NCI-H446 treated with DMSO at 0.1 percent for 48 hours (cell line): ENCODE measurements around the gene TNNC1.

Experiments used
- DNase-seq: peaks from one replicate; lab custom pipeline; 2025; lab: John Stamatoyannopoulos, UW

TNNC1 gene

DNA sequence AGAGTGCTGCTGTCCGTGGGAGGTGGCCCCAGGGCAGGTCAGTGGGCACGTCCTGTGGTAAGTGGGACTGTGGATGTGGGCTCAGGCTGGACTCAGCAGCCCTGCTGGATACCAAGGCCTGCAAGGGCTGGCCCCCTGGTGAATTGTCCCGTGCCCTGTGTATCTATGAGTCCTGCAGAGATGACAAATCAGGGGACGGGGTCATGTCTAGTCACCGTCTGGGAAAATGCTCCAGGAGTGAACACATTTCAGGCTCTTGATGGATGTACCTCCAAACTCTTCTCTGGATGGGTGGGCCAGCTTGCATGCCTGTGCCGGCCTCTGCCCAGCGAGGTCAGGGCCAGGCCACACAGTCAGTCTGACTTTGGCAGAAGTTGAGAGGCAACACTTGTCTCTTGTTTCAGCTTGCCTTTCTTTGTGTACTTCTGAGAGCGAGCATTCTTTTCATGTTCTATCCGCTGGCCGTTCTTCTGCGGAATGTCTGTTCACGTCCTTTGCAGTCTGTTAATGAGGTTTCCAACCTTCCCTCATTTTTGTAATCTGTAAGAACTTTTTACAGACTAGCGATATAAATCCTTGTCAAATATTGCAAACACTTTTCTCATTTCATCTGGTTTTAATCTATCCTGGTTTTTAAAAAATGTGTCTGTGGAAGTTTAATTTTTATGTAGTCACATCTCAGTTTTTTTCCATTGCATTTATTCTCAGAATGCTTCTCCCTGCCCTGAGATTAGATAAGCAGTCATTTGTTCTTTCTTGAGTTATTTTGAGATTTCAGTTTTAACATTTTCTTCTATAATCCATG is 29.9 kb upstream of the TNNC1 start:
- no peak for DNase-seq

DNA sequence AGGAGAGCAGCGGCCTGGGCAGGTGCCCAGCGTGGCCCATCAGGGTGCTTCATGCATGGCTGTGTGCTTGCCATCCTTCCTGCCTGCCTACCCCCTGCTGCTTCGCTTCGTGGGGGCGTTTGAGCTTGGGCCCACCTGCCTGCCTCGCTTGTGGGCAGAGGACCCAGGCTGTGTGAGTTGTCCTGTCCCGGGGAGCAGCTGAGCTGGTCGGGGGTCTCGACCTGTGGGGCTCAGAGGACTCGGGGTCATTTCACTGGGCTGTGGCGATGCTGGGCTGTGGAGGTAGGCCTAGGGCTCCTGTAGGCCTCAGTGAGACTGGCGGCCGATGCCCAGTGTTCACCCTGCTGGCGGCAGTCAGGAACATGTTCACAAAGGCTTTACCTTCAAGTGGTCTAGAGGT is 29.2 kb upstream of the TNNC1 start:
- DNase-seq: no peak

DNA sequence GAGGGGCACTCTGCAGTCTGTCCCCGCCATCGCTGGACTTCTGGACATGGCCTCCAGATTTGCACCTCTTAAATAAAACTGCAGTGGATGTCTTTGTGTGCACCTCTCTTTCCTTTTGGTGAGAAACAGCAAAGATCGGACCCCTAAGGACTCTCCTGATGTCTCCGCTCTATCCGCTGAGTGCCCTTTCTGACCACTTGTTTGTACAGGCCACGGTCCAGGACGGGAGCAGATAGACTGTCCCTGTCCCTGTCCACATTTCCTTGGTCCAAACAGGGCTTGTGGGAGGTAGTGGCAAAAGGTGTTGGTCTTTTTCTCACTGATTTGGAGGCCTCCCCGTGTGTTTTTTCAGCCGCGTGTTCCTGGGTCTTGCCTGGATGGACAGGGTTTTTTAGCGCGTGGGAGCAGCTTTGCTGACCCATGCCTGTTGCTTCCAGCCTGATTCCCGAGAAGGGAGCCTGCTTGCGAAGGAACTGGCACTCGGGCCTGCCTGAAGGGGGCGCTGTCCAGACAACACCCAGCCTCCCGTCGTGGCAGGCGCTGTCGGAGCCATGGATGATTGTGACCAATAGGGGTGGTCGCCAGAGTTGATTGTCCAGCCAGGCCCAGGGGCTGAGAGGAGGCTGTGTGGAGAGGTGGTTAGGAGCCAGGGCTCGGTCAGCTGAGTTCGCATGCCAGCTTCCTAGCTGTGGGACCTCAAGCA is 28.1 kb upstream of the TNNC1 start:
- no peak for DNase-seq

DNA sequence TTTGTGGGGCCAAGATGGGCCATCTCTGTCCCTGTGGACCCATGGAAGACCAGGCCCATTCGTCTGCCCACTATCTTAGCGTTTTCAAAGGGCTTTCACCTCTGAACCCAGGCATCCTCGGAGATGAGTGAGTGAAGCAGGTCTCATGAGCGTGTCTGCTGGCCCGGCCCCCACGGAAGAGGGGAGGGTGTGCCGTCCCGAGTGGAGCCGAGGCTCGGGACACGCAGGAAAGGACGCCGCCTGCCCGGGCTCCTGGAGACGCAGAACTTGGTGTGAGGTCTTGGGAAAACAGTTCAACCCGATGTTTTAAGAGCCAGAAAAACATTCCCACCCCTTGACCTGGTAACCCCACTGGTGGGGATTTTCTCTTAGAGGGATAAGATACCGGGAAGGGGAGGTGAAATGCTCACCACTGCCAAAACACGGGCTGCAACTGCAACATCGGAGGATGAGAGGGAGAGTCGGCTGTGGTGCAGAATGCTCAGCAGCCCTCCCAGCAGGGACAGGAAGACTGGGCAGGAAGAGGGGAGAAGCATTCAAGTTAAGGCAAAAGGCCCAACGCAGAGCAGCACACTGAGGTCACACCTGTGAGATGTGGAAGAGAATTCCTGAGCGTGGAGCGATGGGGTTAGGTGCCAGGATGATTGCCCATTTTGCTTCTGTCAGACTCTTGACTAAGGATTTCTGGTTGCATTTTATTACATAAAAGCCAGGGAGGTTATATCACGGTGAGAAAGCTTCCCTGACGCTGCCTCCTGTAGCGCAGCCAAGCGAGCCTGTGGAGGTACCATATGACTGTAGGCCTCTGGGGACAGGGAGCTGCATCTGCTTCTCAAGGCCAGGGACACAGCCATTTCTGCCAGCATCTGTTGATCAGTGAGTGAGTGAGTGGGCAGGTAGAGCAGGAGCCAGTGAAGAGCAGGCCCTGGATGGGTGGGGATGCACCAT is 27.2 kb upstream of the TNNC1 start:
- DNase-seq: no peak

DNA sequence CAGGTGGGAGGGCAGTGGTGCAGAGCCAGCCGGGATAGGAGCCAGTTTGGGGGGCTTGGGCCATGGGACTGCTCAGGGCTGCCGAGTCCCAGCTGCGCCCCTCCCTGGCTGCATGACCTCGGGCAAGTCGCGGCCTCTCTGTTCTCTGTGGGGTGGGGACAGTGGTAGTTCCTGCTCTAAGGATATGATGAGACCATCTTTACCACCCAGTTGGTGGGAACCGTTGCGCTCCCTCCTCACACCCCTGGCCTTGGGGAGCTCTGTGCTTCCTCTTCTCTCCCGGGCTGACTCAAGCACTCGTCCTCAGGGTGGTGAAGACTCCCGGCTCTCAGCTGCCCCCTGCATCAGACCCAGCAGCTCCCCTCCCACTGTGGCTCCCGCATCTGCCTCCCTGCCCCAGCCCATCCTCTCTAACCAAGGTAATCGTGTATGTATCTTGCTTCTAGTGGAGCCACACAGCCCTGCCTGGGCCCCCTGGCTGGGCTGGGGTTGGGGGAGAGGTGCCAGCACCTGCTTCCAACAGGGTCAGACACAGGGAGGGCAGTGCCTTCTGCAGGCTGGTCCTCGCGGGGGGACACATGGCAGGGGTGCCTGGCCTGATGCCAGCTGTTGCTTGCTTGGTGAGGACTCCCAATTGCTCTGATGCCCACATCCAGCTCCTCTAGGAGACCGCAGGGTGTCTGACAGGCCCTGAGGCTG is 26.2 kb upstream of the TNNC1 start:
- DNase-seq: no peak

DNA sequence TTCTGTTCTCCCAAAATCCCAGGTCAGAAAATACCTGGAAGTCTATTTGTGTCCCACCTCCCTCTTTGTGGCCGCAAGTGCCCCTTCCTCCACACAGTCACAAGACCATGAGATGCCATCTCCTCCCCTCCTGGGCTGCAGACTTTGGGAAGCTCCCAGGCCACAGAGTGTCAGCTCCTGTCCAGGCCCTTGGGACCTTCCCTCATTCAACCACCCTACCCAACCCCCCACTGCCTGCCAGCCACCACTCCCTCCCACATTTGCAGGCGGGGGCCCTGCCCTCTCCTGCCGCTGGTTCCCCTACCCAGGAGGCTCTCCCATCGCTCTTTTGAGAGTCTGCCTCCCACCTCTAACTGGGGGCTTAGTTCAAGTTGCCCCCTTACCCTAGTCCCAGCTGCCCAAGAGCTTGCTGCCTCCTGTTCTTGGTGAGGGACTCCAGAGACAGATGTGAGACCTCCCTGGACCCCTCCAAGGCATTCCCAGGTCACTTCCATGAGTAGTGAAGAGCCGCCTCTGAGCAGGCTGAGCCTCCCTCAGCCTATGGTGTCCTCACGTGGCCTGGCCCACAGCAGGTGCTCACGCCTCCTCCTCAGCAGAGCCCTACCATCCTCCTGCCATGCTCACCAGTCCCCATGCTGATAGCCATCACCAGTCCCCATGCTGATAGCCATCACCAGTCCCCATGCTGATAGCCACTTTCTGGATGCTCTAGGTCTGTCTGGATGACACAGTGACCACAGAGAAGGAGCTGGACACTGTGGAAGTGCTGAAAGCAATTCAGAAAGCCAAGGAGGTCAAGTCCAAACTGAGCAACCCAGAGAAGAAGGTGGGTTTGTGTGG is 25.4 kb upstream of the TNNC1 start:
- DNase-seq: no peak

DNA sequence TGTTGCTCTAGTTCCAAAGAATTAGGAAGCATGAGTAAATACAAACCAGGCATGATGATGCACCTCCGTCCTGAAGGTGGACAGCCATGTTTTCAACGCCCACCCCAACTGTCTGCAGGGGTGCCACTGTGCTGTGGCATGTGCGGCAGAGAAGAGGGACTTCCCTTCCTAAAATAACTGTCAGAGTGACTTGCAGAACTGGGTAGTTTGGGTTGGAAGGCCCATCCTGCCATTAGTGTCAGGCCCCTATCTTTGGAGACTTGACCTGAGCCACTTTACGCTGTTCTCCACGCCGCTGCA is 23.9 kb upstream of the TNNC1 start:
- DNase-seq: no peak

DNA sequence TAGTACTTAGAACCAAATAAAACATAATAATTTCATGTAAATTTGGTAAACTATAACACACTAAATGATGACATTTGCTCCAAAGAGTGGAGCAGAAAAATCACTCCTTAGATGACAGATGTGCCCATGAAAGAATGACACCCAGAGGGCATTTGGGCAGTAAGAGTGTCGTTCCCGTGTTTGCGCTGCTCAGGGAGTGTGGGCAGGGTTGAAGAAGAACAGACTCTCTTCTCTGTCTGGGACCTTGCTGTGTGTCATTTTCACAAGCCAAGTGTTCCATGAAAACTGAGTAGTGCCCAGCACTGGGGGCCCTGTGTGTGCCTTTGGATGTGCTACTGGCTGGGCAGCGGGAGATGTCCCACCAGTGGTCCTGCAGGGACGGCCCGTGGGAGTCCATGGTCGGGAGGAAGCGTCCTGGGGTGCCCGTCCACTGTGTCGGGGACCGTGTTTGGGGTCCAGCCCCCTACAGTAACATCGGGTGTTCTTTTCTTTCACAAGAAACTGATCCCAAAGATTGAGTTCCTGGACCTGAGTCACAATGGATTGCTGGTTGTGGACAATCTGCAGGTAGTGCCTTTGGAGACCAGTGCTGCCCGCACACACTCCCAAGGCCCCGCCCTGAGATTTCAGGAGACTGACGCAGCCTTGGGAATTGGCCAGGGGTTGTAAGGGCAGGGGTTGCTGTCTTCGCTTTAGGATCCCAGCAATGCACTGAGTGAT is 23.4 kb upstream of the TNNC1 start:
- DNase-seq: no peak

DNA sequence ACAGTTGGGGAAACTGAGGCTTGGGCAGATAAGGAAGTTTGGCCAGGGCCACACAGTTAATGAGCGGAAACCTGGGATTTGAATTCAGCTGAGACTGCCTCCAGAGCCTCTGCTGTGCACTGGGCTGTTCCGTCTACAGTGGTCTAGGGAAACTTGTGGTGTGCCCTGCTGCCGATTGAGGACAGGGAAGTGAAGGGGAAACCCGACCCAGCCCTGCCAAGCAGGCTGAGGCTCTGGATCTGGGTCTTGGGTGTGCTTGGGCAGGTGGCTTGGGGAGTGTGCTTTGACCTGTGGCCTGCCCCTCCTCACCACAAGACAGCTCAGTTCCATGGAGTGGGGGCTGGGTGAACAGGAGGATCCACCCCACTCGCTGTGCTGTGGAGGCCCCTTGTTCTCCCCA is 19.2 kb upstream of the TNNC1 start:
- no peak for DNase-seq

DNA sequence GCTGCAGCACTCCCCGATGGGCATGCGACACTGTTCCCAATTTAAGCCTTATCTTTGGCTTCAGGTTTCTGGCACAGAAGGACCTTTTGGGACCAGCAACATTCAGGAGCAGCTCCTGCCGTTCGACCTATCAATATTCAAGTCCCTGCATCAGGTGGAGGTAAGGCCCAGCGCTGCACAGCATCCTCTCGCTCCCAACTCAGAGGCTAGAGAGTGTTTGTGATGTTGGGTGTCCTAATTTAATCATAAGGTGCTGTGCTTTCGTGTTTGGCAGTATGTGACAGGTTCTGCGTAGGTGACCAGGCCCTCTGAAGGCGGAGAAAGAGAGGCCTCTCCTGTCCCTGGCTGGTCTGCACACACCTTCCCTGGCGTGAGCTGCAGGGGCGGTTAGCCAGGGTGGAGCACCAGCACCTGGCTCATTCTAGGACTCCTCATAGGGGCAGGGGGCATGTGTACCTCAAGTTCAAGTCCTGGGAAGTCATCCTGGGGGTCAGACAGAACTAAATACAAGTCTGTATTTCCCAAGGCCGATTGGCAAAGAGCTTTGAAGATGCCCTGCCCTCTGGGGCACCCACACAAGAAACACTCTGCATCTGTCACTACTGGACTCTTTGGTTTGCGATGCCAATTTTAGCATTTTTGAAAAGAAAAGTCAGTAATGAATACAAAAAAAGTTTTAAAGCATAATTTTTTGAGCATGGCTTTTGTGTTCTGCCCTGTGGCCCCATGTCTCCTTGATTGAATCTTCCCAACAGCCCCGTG is 18.6 kb upstream of the TNNC1 start:
- DNase-seq: no peak

DNA sequence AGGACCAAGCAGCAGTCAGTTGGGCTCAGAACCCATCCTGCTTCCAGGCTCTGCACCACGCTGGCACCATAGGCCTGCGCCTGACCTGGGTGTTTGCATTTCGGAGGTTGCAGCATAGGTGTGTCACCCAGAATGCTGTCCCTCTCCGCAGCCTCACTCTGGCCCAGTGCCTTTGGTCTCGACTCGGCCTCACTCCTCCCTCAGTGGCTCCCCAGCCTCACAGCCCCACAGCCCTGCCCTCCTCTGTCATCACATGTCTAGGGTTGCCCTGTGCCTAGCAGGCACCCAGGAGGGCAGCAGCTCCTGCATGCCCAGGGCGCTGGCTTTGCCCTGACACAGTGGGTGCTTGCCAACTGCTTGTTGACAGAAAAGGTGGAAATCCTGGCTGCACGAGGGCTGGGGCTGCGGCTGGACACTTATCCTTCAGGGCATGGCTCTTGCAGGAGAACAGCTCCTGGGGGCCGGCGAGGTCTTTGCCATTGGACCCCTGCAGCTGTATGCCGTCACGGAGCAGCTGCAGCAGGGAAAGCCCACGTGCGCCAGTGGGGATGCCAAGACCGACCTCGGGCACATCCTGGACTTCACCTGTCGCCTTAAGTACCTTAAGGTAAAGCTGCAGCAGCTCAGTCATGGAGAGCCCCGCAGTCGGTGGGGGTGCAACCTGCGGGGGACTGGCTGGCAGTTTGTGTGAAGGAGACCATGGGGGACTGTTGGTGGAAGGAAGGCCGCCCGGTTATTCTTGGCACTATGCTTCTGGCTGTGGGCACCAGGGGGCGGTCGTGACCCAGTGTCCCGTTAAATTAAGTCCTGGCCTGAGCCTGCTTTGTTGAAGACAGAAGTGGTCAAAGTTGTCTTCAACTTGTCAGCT is 17.8 kb upstream of the TNNC1 start:
- no peak for DNase-seq

DNA sequence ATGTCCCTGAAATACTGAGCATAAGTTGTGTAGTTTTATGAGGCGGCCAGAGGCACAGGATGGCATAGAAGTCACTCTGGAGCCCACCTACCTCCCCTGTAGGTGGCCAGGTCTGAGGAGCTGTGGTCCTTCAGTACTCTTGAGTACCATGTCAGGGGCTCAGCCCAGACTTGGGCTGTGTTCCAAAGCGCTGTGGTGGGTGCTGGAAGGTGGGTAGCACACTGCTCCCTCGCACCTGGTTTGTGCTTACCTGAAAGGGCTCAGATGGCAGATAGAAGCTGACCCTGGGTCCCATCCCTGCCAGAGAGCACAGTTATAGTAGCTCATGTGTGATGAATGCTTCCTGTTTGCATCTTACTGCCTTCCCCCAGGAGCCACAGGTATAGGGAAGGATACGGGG is 17.1 kb upstream of the TNNC1 start:
- DNase-seq: no peak

DNA sequence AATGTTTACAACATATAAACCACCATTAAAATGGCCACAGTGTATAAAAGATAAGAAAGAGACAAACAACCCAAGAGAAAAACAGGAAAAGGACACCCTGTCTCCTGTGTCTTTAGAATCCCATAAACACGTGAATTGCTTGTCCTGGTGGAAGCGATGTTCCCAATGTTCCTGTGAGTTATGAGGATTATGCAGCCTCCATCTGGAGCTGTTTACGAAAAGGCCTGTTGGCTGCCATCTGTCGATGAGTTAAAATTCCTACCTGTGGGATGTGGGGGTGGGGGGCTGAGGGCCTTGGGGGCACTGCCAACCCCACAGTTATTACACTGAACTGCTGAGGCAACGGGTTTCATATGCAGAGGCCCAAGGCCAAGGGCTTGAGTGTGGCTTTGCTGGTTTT is 15.2 kb upstream of the TNNC1 start:
- peak; percentile 34 for DNase-seq

DNA sequence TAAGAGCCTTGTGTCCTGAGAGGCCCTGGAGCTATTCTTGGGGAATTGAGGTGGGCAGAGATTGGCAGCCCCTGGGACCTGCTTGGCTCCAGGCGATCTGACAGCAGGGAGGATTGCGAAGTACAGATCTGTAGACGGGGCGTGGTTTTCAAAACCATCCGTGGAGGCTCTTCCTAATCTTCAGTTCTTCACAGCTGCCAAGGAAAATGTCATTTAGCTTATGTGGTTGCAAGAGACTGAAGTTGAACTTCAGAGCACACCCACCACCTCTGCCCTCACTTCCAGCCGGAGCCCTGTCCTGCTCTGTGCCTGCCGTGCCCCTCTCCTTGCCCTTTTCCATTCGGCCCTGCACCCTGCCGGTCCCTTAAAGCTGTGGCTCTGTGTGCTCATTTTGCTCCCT is 14.5 kb upstream of the TNNC1 start:
- peak; percentile 14 for DNase-seq

DNA sequence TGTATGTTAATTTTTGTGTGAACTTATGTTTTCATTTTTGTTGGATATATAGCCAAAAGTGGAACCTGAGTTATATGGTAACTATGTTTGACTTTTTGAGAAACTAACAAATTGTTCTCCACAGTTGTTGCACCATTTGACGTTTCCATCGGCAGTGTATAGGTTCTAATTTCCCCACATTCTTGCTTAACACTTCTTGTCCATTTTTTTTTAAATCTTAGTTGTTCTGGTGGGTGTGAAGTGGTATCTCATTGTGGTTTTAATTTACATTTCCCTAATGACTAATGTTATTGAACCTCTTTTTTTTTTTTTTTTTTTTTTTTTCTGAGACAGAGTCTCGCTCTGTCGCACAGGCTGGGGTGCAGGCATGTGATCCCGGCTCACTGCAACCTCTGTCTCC is 9.6 kb upstream of the TNNC1 start:
- DNase-seq: no peak

DNA sequence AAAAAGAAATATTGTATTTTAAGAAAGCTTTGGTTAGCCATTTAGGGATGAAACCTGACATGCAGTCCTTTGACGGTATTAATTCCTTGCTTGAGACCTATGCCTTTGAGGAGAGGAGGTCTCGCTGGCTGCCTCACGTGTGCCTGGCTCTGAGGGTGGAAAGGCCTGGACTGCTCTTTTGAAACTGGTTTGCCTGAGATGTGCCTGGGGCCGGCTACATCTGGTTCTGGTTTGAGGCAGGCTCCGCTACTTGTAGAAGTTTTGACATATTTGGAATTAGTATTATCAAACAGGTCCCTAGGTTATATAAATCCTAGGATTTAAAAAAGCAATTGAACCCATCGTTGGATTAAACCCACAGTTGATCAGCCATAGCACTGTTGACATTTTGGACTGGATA is 8.0 kb upstream of the TNNC1 start:
- DNase-seq: no peak

DNA sequence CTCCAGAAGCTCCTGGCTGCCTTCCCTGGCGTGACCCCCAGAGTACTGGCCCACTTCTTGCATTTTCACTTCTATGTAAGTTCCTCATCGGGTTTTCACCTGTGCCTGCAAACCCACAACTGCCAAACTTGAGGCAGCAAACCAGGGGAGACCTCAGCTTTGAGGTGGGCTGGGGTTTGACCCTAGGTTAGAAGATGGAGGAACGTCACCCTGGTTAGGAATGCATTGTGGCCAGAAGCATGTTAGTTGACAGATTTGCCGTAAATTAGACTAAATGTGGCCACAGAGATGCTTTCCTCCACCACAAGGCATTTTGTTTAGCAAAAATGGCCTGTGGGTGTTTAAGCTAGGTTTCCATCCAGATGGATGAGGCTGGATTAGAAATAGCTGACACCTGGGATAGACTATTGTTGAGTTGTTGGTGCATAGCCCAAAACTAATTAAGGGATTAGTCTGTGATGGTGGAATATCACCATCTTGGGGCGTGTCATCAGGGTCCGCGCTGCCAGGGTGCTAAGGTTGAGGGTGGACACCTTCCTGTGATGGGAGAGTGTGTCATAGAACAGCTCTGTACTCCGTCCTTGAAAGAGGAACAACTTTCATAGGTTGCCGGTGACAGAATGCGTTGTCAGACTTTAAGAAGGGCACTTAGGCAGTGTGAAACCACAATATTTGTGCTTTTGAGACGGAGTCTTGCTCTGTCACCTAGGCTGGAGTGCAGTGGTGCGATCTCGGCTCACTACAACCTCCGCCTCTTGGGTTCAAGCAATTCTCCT is 5.1 kb upstream of the TNNC1 start:
- no peak for DNase-seq
